Ovary (tissue), 9 donors: Measurements from ENCODE around the gene CNPPD1. TPM values are rescaled to one million over a fixed set of nuclear protein-coding genes. Genes with fewer than 3 reads are reported as not detected.
"Not testable (repeated sequence)": the region's sequence is repeated elsewhere in the genome, so short reads cannot be mapped to it uniquely, and the experiment has no call there.

Experiments used
- DNase-seq, 5 donors: peaks; one replicate each; pipeline ENCODE4 v3.0.0-alpha.2; 2019 to 2020
- H3K27ac ChIP-seq, 2 donors: fragments of 200-600 bp; one replicate each; pipeline versions ENCODE4 v1.5.1 to v1.8.0; 2019 to 2022
- H3K27me3 ChIP-seq: fragments of 200-600 bp; one replicate; pipeline ENCODE4 v1.8.0; 2022
- H3K36me3 ChIP-seq: fragments of 200-600 bp; sonication (generic); one replicate; pipeline ENCODE4 v1.5.1; 2019
- H3K4me1 ChIP-seq: one replicate; pipeline ENCODE4 v1.8.1; 2013; ENCODE audit warnings: mild to moderate bottlenecking, moderate library complexity; ENCODE audit not compliant: insufficient read depth
- H3K4me3 ChIP-seq: fragments of 200-600 bp; sonication (generic); one replicate; pipeline ENCODE4 v1.5.1; 2017
- H3K9me3 ChIP-seq, 2 donors: fragments of 200-600 bp in 1 of 2; sonication (generic) in 1 of 2; one replicate each; pipeline versions ENCODE4 v1.5.1 to v1.8.1; 2013 to 2019; ENCODE audit warnings: mild to moderate bottlenecking in 1 of 2, moderate library complexity in 1 of 2
- EP300 ChIP-seq: sonication (generic); formaldehyde crosslinking; IDR thresholded peaks from one replicate; pipeline ENCODE4 v1.6.1; 2017; ENCODE audit warnings: antibody characterized with exemption
- POLR2A ChIP-seq: fragments of 450-650 bp; IDR thresholded peaks from one replicate; pipeline ENCODE4 v1.6.1; 2017; ENCODE audit warnings: antibody characterized with exemption, mild to moderate bottlenecking, moderate library complexity
- WGBS, 3 donors: extraction: QIAGEN DNeasy Blood & Tissue Kit in 1 of 3; methylation state at CpG; one replicate each; pipeline versions ENCODE4 v1.1.5 to v1.1.7; 2013 to 2017; 5-methylcytosine and 5-hydroxymethylcytosine counted together
- intact Hi-C, 4 donors: fragments of 100-400 bp; cut with DNase I; formaldehyde crosslinking; loops; one replicate each; pipeline versions ENCODE4 v1.11.0 to v1.15.1; 2022 to 2023
- polyA plus RNA-seq, 2 donors: library from polyadenylated mRNA; stranded (reverse); fragments of 200-250 nt in 1 of 2; fragments of 350-450 nt in 1 of 2; fragmentation: Illumina TruSeq in 1 of 2; extraction: RNeasy Lipid Tissue Mini Kit (QIAGEN cat#74804) in 1 of 2; gene quantifications; one replicate each; pipeline ENCODE4 v1.2.3, GENCODE V29; 2013 to 2014
- total RNA-seq, 7 donors: library from RNA; depleted of rRNA in 2 of 7; stranded (reverse); fragments of >200 nt in 2 of 7; fragmentation: NEBNext Ultra II Directional in 3 of 7; extraction: Animal tissue kit (Norgen Biotek cat#: 25700) in 3 of 7; gene quantifications; one replicate each; pipeline versions ENCODE4 v1.1.0 to v1.2.4, GENCODE V29; 2016 to 2023
- TF ChIP-seq, protein P1 (sequence below), 3 donors: fragments of 450-650 bp in 2 of 3; fragments of 200-600 bp in 1 of 3; IDR thresholded peaks; one replicate each; pipeline versions ENCODE4 v1.5.1 to v1.8.0; 2016 to 2022; ENCODE audit warnings: antibody characterized with exemption in 3 of 3, mild to moderate bottlenecking in 1 of 3
- donor health status: DM: no; HTN: no; CAD: no; lungs with moderate emphysema.
- donor health status: DM: no; HTN: no; CAD: no.
- donor health status: Bipolar disorder and iron deficiency.
- donor health status: DM: yes; HTN: yes; CAD: no.
- donor health status: DM: no; HTN: no; CAD: no.
- donor health status: DM: yes; HTN: yes; CAD: no.

Gene CNPPD1
- total and polyA plus RNA-seq, 9 donors: 27.1 to 68.2 (median 55.4) TPM

DNA sequence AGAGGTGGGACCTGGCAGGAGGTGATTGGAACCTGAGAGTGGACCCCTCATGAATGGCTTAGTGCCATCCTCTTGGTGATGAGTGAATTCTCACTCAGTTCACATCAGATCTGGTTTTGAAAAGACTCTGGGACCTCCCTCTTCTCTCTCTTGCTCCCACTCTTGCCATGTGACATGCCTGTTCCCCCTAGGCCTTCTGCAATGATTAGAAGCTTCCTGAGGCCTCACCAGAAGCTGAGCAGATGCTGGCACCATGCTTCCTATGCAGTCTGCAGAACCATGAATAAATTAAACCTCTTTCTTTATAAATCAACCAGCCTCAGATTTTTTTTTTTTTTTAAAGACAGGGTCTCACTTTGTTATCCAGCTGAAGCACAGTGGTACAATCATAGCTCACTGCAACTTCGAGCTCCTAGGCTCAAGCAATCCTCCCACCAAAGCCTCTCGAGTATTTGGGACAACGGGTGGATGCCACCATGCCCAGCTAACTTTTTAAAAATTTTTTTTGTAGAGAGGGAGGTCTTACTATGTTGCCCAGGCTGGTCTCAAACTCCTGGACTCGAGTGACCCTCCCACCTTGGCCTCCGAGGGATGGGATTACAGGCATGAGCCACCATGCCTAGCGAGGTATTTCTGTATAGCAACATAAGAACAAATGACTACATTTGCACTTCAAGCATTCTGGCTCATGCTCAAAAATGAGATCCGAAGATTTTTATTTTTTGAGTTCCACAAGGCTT lies 27.9 kb upstream of the CNPPD1 start:
- H3K27ac ChIP-seq: no peak overlapping the region
- no peak for TF ChIP-seq POLR2A
- TF ChIP-seq, protein P1, sequence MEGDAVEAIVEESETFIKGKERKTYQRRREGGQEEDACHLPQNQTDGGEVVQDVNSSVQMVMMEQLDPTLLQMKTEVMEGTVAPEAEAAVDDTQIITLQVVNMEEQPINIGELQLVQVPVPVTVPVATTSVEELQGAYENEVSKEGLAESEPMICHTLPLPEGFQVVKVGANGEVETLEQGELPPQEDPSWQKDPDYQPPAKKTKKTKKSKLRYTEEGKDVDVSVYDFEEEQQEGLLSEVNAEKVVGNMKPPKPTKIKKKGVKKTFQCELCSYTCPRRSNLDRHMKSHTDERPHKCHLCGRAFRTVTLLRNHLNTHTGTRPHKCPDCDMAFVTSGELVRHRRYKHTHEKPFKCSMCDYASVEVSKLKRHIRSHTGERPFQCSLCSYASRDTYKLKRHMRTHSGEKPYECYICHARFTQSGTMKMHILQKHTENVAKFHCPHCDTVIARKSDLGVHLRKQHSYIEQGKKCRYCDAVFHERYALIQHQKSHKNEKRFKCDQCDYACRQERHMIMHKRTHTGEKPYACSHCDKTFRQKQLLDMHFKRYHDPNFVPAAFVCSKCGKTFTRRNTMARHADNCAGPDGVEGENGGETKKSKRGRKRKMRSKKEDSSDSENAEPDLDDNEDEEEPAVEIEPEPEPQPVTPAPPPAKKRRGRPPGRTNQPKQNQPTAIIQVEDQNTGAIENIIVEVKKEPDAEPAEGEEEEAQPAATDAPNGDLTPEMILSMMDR (IDR thresholded peaks at IDR 0.05): no peak
- no peak for TF ChIP-seq EP300
- DNase-seq: no peak
- intact Hi-C loops: no loop called here
- peaks cover 4% of the 10 kb centered on the region for H3K4me1 ChIP-seq
- no peaks in the 10 kb centered on the region for H3K36me3 ChIP-seq
- no peak overlapping the region for H3K4me3 ChIP-seq
- H3K27me3 ChIP-seq: no peaks in the 10 kb centered on the region
- WGBS, 3 donors: 61 to 69% (median 64%) methylated on average over 7 of the region's 7 CpGs
- no peaks in the 10 kb centered on the region for H3K9me3 ChIP-seq

GRCh38 chr2:219201331-219201730 lies 24.6 kb upstream of the CNPPD1 start:
- H3K27ac ChIP-seq, intact Hi-C loops, H3K27me3 ChIP-seq, H3K36me3 ChIP-seq, H3K9me3 ChIP-seq, H3K4me3 ChIP-seq, DNase-seq, H3K4me1 ChIP-seq: not testable (repeated sequence)
- WGBS, 3 donors: 85 to 90% (median 90%) methylated on average over 20 to 21 of the region's 21 CpGs

- H3K36me3 ChIP-seq, H3K27me3 ChIP-seq, intact Hi-C loops, H3K4me1 ChIP-seq, H3K4me3 ChIP-seq, H3K27ac ChIP-seq, H3K9me3 ChIP-seq, DNase-seq: not testable (repeated sequence)
- WGBS, 3 donors: 69 to 75% (median 71%) methylated on average over 25 to 26 of the region's 26 CpGs
These were observed 24.0 kb upstream of the CNPPD1 start for GRCh38 chr2:219200502-219201326.

DNA sequence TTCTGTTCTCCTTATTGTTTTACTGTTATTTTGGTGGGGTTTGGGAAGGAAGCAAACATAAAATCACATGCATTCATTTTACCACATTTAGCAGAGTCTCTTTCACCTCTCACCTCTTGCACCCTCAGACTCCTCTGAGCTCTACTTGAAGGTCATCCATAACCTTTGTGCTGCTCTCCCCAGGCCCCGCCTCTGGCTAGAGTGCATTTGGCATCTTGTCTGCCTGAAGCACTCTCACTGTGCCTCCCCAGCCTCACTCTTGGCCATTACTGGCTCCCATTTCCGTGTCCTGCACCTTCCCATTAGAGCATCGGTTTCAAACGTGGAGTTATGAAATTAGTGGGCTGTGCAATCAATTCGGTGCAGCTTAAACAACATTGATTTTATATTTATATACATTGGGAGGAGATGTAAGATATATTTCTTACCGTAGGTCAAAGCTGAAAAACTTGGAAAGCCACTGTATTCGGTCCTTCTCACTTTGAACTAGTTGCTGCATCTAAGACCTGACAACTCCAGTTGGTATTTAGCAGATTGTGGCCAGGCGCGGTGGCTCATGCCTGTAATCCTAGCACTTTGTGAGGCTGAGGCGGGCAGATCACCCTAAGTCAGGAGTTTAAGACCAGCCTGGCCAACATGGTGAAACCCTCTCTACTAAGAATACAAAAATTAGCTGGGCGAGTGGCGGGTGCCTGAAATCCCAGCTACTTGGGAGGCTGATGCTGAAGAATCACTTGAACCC lies 22.9 kb upstream of the CNPPD1 start:
- no peak for DNase-seq
- Histone ChIP-seq H3K27me3 (no peaks in the 10 kb centered on the region), H3K9me3 (no peaks in the 10 kb centered on the region), H3K36me3 (no peaks in the 10 kb centered on the region), H3K4me3 (no peak overlapping the region), H3K27ac (no peak overlapping the region), H3K4me1 (no peaks in the 10 kb centered on the region)
- intact Hi-C loops: no loop called here
- TF ChIP-seq EP300: no peak
- TF ChIP-seq, protein P1 (IDR thresholded peaks at IDR 0.05): no peak
- TF ChIP-seq POLR2A: no peak
- WGBS, 3 donors: 73 to 84% (median 78%) methylated on average over 12 of the region's 12 CpGs

DNA sequence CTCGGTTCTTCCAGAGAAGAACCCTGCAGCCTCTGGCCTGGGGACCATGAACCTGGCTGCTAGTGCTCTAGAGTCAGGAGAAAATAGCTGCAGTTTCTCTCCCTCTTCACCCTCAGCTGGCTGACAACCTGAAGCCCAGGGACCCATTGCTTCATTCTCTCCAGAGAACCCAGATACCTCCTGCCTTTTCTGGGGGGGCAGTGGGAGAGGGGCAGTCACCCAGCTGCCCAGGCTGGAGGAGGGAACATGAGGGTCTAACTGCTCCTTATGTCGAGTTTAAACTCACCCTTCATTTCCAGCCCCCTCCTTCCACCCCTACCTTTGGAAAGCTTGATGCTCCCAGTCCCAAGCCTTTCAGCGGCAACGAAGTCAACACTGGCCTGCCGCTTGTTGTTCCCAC lies 22.2 kb upstream of the CNPPD1 start:
- H3K4me1 ChIP-seq: no peaks in the 10 kb centered on the region
- intact Hi-C loops: no loop called here
- WGBS, 3 donors: 63 to 73% (median 66%) methylated on average over 5 of the region's 5 CpGs
- H3K4me3 ChIP-seq: no peak overlapping the region
- TF ChIP-seq EP300 (no peak), POLR2A (no peak)
- TF ChIP-seq, protein P1 (IDR thresholded peaks at IDR 0.05): no peak
- no peak overlapping the region for H3K27ac ChIP-seq
- no peaks in the 10 kb centered on the region for H3K9me3 ChIP-seq
- no peaks in the 10 kb centered on the region for H3K36me3 ChIP-seq
- H3K27me3 ChIP-seq: no peaks in the 10 kb centered on the region
- DNase-seq: no peak
